Measurements from ENCODE around the gene SEC31A. TPM values are rescaled to one million over a fixed set of nuclear protein-coding genes. Genes with fewer than 3 reads are reported as not detected.
A peak's percentile ranks its signal among the peaks of the same experiment; 100 is the strongest.

SEC31A gene
- polyA plus RNA-seq, 1 of the 3 experiments (the other 2 are of a cell fraction): 147 TPM

- no peak for TF ChIP-seq TCF12 (IDR thresholded peaks at IDR 0.05)
- TF ChIP-seq TAF1 (IDR thresholded peaks at IDR 0.05; ENCODE audit: borderline replicate concordance, low read depth, low read length): no peak
- no peak for TF ChIP-seq CHD2 (IDR thresholded peaks at IDR 0.05; ENCODE audit: low read length, partially characterized antibody)
- TF ChIP-seq, protein P1, sequence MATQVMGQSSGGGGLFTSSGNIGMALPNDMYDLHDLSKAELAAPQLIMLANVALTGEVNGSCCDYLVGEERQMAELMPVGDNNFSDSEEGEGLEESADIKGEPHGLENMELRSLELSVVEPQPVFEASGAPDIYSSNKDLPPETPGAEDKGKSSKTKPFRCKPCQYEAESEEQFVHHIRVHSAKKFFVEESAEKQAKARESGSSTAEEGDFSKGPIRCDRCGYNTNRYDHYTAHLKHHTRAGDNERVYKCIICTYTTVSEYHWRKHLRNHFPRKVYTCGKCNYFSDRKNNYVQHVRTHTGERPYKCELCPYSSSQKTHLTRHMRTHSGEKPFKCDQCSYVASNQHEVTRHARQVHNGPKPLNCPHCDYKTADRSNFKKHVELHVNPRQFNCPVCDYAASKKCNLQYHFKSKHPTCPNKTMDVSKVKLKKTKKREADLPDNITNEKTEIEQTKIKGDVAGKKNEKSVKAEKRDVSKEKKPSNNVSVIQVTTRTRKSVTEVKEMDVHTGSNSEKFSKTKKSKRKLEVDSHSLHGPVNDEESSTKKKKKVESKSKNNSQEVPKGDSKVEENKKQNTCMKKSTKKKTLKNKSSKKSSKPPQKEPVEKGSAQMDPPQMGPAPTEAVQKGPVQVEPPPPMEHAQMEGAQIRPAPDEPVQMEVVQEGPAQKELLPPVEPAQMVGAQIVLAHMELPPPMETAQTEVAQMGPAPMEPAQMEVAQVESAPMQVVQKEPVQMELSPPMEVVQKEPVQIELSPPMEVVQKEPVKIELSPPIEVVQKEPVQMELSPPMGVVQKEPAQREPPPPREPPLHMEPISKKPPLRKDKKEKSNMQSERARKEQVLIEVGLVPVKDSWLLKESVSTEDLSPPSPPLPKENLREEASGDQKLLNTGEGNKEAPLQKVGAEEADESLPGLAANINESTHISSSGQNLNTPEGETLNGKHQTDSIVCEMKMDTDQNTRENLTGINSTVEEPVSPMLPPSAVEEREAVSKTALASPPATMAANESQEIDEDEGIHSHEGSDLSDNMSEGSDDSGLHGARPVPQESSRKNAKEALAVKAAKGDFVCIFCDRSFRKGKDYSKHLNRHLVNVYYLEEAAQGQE (IDR thresholded peaks at IDR 0.05; ENCODE audit: low read depth, low read length): no peak
- no peak for TF ChIP-seq USF1 (IDR thresholded peaks at IDR 0.05; ENCODE audit: borderline replicate concordance, low read depth)
- TF ChIP-seq EZH2phosphoT487 (IDR thresholded peaks at IDR 0.05; ENCODE audit: borderline replicate concordance, low read depth): no peak
- TF ChIP-seq RFX5 (IDR thresholded peaks at IDR 0.05; ENCODE audit: low read length): no peak
- TF ChIP-seq YY1 (IDR thresholded peaks at IDR 0.05; ENCODE audit: low read depth): no peak
- TF ChIP-seq TEAD4 (IDR thresholded peaks at IDR 0.05; ENCODE audit: borderline replicate concordance, insufficient read depth): no peak
- no peak for TF ChIP-seq PBX3 (IDR thresholded peaks at IDR 0.05)
- TF ChIP-seq, protein P2, sequence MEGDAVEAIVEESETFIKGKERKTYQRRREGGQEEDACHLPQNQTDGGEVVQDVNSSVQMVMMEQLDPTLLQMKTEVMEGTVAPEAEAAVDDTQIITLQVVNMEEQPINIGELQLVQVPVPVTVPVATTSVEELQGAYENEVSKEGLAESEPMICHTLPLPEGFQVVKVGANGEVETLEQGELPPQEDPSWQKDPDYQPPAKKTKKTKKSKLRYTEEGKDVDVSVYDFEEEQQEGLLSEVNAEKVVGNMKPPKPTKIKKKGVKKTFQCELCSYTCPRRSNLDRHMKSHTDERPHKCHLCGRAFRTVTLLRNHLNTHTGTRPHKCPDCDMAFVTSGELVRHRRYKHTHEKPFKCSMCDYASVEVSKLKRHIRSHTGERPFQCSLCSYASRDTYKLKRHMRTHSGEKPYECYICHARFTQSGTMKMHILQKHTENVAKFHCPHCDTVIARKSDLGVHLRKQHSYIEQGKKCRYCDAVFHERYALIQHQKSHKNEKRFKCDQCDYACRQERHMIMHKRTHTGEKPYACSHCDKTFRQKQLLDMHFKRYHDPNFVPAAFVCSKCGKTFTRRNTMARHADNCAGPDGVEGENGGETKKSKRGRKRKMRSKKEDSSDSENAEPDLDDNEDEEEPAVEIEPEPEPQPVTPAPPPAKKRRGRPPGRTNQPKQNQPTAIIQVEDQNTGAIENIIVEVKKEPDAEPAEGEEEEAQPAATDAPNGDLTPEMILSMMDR (IDR thresholded peaks at IDR 0.05): no peak
- TF ChIP-seq, protein P3, sequence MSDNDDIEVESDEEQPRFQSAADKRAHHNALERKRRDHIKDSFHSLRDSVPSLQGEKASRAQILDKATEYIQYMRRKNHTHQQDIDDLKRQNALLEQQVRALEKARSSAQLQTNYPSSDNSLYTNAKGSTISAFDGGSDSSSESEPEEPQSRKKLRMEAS (IDR thresholded peaks at IDR 0.05; ENCODE audit: low read depth): no peak
- no peak for TF ChIP-seq RCOR1 (IDR thresholded peaks at IDR 0.05; ENCODE audit: low read length)
- TF ChIP-seq NFIC (IDR thresholded peaks at IDR 0.05; ENCODE audit: borderline replicate concordance): no peak
- TF ChIP-seq, protein P4, sequence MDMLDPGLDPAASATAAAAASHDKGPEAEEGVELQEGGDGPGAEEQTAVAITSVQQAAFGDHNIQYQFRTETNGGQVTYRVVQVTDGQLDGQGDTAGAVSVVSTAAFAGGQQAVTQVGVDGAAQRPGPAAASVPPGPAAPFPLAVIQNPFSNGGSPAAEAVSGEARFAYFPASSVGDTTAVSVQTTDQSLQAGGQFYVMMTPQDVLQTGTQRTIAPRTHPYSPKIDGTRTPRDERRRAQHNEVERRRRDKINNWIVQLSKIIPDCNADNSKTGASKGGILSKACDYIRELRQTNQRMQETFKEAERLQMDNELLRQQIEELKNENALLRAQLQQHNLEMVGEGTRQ (IDR thresholded peaks at IDR 0.05; ENCODE audit: borderline replicate concordance, low read depth, low read length): no peak
- TF ChIP-seq MEF2A (IDR thresholded peaks at IDR 0.05; ENCODE audit: borderline replicate concordance, low read depth): no peak
- TF ChIP-seq, protein P5, sequence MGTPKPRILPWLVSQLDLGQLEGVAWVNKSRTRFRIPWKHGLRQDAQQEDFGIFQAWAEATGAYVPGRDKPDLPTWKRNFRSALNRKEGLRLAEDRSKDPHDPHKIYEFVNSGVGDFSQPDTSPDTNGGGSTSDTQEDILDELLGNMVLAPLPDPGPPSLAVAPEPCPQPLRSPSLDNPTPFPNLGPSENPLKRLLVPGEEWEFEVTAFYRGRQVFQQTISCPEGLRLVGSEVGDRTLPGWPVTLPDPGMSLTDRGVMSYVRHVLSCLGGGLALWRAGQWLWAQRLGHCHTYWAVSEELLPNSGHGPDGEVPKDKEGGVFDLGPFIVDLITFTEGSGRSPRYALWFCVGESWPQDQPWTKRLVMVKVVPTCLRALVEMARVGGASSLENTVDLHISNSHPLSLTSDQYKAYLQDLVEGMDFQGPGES (IDR thresholded peaks at IDR 0.05; ENCODE audit: low read depth, low read length): no peak
Observed at GRCh38 chr4:82823062-82823461, 67.9 kb downstream of the SEC31A start.

More at GRCh38 chr4:82823062-82823461, 67.9 kb downstream of the SEC31A start:
- no peaks in the 10 kb centered on the region for H3K9me2 ChIP-seq
- no peak for DNase-seq
- WGBS (ENCODE audit: low lambda C conversion rate): 78% methylated on average over 5 of the region's 5 CpGs
- peaks cover 46% of the 10 kb centered on the region for H3F3A ChIP-seq (replicated peaks; ENCODE audit: insufficient read depth)
- no peak overlapping the region for H2AFZ ChIP-seq (ENCODE audit: low read depth)
- no peak overlapping the region for H3K9ac ChIP-seq
- H3K27me3 ChIP-seq (ENCODE audit: insufficient read depth): no peaks in the 10 kb centered on the region
- H3K4me3 ChIP-seq (ENCODE audit: low read depth in 2 of 2, low read length in 1 of 2): no peak overlapping the region
- peaks cover 15% of the 10 kb centered on the region; the same call in 1 of the 2 replicates for H3K79me2 ChIP-seq (ENCODE audit: insufficient read depth)
- H3K9me3 ChIP-seq: no peaks in the 10 kb centered on the region
- peak overlapping the region in 1 of 2 experiments; percentile 42; a peak in 3 of 4 replicates for H3K27ac ChIP-seq (ENCODE audit: low read depth in 2 of 2, low read length in 1 of 2)
- no peaks in the 10 kb centered on the region for H4K20me1 ChIP-seq (ENCODE audit: insufficient read depth)
- ChIA-PET POLR2A (no interaction called here), CTCF (interaction anchor here (1.3 kb wide), 1 partner anchor 10 kb away, joined by 3 read pairs; no protein-coding TSS in a partner anchor)
- H3K36me3 ChIP-seq (replicated peaks in 1 of 2; ENCODE audit: control insufficient read depth in 1 of 2, insufficient read depth in 2 of 2, low read length in 1 of 2): peaks cover 87 to 95% of the 10 kb centered on the region in 2 experiments
- H3K4me2 ChIP-seq: no peak overlapping the region
- no peaks in the 10 kb centered on the region for H3K4me1 ChIP-seq (ENCODE audit: control insufficient read depth in 1 of 2, insufficient read depth in 2 of 2, low read depth in 1 of 2, low read length in 1 of 2)

Measured in SK-N-SH (cell line).